Activated T-helper 2 cell treated with anti-CD3 and anti-CD28 coated beads, Interferon-gamma antibody, Interleukin-2, Interleukin-4, amounts not matched to agents 10 μg/mL and 5 μg/mL and 100 μg/mL, durations not matched to agents 14 hours and 24 hours and 36 hours (primary cell): ENCODE results near the gene GPR50. TPM values are rescaled to one million over a fixed set of nuclear protein-coding genes. Genes with fewer than 3 reads are reported as not detected.

Experiments
- total RNA-seq: library from RNA; stranded (reverse); gene quantifications from 2 replicates; pipeline ENCODE4 v1.2.3, GENCODE V29; 2022

The GPR50 gene
- total RNA-seq, 1 donor from 2014 or later: not detected

Other genes with a start within 250 kb of the GPR50 start
- gene HMGB3, start 193.2 kb upstream of the GPR50 start, total RNA-seq: 52.6 and 60.8 TPM in 2 replicates
- gene VMA21, start 220.6 kb downstream of the GPR50 start, total RNA-seq: 40.8 and 43.1 TPM in 2 replicates